ENCODE results near the gene SLC25A47.

- TF ChIP-seq CTCF (IDR thresholded peaks at IDR 0.05) (no peak), POLR2A (IDR thresholded peaks at IDR 0.05) (no peak)
Observed at GRCh38 chr14:100292301-100292775, 30.8 kb upstream of the SLC25A47 start.

Data from Peyer's patch (tissue), 4 donors.